ENCODE data around the gene PGAP6. TPM values are rescaled to one million over a fixed set of nuclear protein-coding genes. Genes with fewer than 3 reads are reported as not detected.

PGAP6 gene
- total and polyA plus RNA-seq, 2 of the 4 experiments (the other 2 are of a cell fraction) = 49.1 to 124 TPM

GRCh38 chr16:373020-373598 is 8.7 kb downstream of the PGAP6 start:
- in situ Hi-C loops (cut with MboI; ENCODE audit: low sequenced_read_pairs) = no loop called here

More at GRCh38 chr16:373020-373598, 8.7 kb downstream of the PGAP6 start:
- peaks cover 7% of the 10 kb centered on the region; the same call in 1 of the 2 replicates for H3K4me1 ChIP-seq (ENCODE audit: control insufficient read depth, insufficient read depth, low read length)
- no peak overlapping the region for H2BK5ac ChIP-seq (ENCODE audit: low read depth, low read length, poor library complexity, severe bottlenecking)
- no peaks in the 10 kb centered on the region for H4K20me1 ChIP-seq (ENCODE audit: insufficient read depth, low read length)
- peaks cover 69% of the 10 kb centered on the region for H3K36me3 ChIP-seq (ENCODE audit: control insufficient read depth, insufficient read depth, low read length)
- H3K4me3 ChIP-seq (ENCODE audit: insufficient read depth, low read depth, low read length) = no peak overlapping the region
- H3K4ac ChIP-seq (ENCODE audit: low read depth, low read length) = no peak overlapping the region
- intact Hi-C loops (cut with micrococcal nuclease) (no loop called here), dilution Hi-C loops (cut with HindIII; ENCODE audit: low sequenced_read_pairs, unreplicated experiment) (no loop called here)
- H4K5ac ChIP-seq (ENCODE audit: low read depth, low read length) = no peak overlapping the region
- no peak overlapping the region for H3K56ac ChIP-seq (ENCODE audit: extremely low read depth, insufficient read depth, low read length)
- H4K91ac ChIP-seq (ENCODE audit: insufficient read depth, low read depth, low read length) = no peak overlapping the region
- ATAC-seq (ENCODE audit: low read depth) (no peak), DNase-seq (no peak)
- CTCF ChIA-PET = no interaction called here
- POLR2A ChIA-PET (ENCODE audit: unreplicated experiment) = no interaction called here
- no peak overlapping the region for H3K14ac ChIP-seq (replicated peaks; ENCODE audit: low read depth, low read length)
- WGBS, 2 experiments (ENCODE audit: extremely low coverage in 2 of 2, insufficient read length in 1 of 2) = 77% methylated on average over 4 of the region's 5 CpGs; no CpG with 5 or more reads in 1 of the 2 experiments
- H2AK5ac ChIP-seq (ENCODE audit: low read depth, low read length) = no peak overlapping the region
- no peak overlapping the region for H2BK120ac ChIP-seq (ENCODE audit: low read depth, low read length)
- H3K27ac ChIP-seq (ENCODE audit: insufficient read depth, low read length) = no peak overlapping the region
- H2AK9ac ChIP-seq (replicated peaks; ENCODE audit: low read depth, low read length, poor library complexity) = no peak overlapping the region
- H3K9me1 ChIP-seq (ENCODE audit: insufficient read depth, low read length) = no peaks in the 10 kb centered on the region
- H3K23ac ChIP-seq (ENCODE audit: low read depth, low read length) = no peak overlapping the region
- H3K27me3 ChIP-seq (ENCODE audit: control insufficient read depth, insufficient read depth, low read length) = no peaks in the 10 kb centered on the region
- H4K8ac ChIP-seq (ENCODE audit: low read depth in 2 of 2, low read length in 2 of 2) = no peak overlapping the region
- peaks cover 4 to 11% of the 10 kb centered on the region in 2 experiments; a peak in 2 of 4 replicates for H3K79me1 ChIP-seq (ENCODE audit: low read depth in 1 of 2, low read length in 2 of 2)
- H2BK15ac ChIP-seq (ENCODE audit: low read depth, low read length) = no peak overlapping the region
- BruUV-seq (replicated peaks) = no TSS peak
- H2AFZ ChIP-seq (replicated peaks; ENCODE audit: low read length, poor library complexity) = no peak overlapping the region
- H3K18ac ChIP-seq (ENCODE audit: low read depth, low read length) = no peak overlapping the region
- TF ChIP-seq POLR2A (IDR thresholded peaks at IDR 0.05; ENCODE audit: low read depth, low read length) (no peak), RFX5 (IDR thresholded peaks at IDR 0.05; ENCODE audit: low read depth, low read length) (no peak), CEBPB (IDR thresholded peaks at IDR 0.05; ENCODE audit: low read depth, low read length) (no peak), RAD21 (IDR thresholded peaks at IDR 0.05; ENCODE audit: low read length) (no peak), MXI1 (IDR thresholded peaks at IDR 0.05; ENCODE audit: borderline replicate concordance, low read depth, low read length) (no peak), FOS (IDR thresholded peaks at IDR 0.05; ENCODE audit: low read depth, low read length) (no peak), USF2 (IDR thresholded peaks at IDR 0.05; ENCODE audit: low read depth, low read length) (no peak), RCOR1 (IDR thresholded peaks at IDR 0.05; ENCODE audit: insufficient replicate concordance, low read length) (no peak), ELK1 (IDR thresholded peaks at IDR 0.05; ENCODE audit: borderline replicate concordance, low read depth, low read length) (no peak)
- H3K4me2 ChIP-seq (ENCODE audit: low read depth, low read length) = no peak overlapping the region
- H3K9me3 ChIP-seq (ENCODE audit: control insufficient read depth, insufficient read depth, low read length) = no peaks in the 10 kb centered on the region
- no peak overlapping the region for H3K9ac ChIP-seq (ENCODE audit: low read depth, low read length)
- no peak overlapping the region for H2BK20ac ChIP-seq (ENCODE audit: low read depth, low read length)
